SHP77 (cell line): ENCODE data around the gene GLT6D1.
A peak's percentile ranks its signal among the peaks of the same experiment; 100 is the strongest.

ENCODE experiments used
- DNase-seq, 2 experiments: peaks; one replicate each; lab custom pipeline; 2025; lab: John Stamatoyannopoulos, UW

The GLT6D1 gene

DNA sequence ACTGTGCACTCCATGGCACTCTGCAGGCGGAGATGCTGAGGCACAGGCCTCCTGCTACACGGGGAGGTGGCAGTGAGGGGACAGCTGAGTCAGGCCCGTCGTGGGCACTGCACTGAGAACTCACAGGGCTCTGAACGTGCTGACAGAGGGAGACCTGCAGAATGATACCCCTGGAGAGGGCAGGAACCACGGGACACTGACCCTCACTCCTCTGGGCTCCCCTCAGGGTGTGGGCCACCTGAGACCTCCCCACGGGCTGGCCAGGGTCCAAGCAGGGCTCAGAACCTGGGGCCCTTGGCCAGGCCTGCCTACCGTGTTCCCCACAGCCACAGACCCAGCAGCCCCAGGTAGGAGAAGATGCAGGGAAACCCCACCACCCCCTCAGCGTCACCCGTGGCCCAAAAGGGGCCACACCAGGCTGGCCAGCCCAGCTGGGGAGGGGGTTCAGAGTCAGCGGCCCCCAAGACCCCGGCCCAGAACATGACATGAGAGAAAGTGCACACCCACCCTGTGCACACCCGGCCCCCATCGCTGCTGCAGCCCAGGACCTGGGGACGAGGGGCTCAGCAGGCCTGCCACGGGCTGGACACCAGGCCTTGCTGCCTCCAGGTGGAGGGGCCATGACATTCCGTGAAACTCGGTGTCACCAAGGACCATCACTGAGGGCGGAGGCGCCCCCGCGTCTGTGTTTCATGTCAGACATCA is 30.9 kb downstream of the GLT6D1 start:
- DNase-seq: no peak

- no peak for DNase-seq
Measured at GRCh38 chr9:135607401-135608293, 31.7 kb downstream of the GLT6D1 start.

- no peak for DNase-seq
Measured at GRCh38 chr9:135606885-135607259, 32.5 kb downstream of the GLT6D1 start.

DNA sequence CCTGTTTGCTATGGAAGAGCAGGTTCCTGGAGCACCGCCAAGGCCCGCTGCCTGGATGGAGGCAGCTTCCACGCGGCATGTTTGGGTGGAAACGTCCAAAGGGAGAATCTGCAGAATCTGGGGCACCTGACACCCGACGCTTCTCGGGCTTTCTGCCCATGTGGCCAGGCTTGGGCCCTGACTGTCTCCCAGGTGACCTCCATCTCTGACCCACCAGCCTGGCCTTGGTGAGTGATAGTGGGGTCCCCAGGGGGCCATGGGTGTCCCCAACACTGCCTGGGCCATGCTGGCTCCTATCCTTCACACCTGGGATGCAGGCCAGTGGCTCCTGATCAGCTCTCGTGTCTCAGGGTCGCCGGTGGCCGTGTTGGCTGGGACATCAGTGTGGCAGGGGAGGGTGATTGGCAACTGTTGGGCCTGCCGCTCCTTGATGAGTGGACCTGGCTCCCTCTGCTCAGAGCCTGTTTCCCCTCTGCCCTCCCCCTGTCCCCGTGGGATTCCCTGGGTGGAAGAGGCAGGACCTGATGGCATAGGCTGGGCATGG is 34.0 kb downstream of the GLT6D1 start:
- no peak for DNase-seq

- no peak for DNase-seq
Measured at GRCh38 chr9:135604437-135605237, 34.7 kb downstream of the GLT6D1 start.

DNA sequence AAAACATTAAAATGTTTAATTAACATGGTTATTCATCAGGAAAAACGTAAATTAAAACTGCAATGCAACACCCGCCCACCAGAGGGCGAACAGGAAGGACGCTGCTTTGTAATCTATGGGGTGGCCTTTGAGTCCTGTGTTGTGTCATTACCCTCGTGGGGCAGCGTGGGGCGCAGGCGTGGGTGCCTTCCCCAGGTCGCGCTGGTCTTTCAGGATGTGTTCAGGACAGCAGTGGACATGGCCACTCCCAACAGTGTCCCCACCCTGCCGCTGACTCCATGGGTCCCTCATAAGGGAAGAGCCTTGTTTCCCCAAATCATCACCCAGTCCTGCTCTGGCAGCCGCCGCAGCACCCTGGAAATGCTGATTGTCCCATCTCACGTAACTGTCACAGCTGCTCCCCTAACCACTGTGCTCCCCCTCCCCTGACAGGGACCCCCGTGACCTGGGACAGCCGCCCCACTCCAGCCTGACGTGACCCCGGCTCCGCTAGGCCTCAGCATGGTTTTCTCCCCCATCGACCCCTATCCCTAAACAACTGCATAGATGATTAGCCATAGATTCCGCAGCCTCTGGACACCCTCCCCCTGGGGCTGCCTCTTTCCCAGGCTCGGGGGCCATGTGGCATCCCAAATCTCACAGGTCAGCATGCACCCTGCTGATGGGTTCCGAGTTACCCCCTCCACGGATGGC is 36.4 kb downstream of the GLT6D1 start:
- peak in 1 of 2 experiments; percentile 40 for DNase-seq

DNA sequence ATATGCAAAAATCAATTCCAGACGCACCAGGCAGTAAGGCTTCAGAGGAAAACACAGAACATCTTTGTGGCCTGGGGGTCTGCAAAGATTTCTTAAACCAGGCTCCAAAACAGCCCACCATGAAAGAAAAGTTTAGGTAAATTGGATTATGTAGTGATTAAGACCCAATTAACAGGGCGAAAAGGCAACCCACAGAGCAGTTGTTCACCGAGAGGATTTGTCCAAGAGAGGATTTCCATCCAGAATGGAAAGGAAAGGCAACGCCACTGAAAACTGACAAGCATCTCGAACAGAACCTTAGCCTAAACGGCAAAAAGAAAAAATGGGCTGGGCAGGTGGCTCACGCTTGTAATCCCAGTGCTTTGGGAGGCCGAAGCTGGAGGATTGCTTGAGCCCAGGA is 37.4 kb downstream of the GLT6D1 start:
- no peak for DNase-seq

- DNase-seq: no peak
Measured at GRCh38 chr9:135600296-135600817, 39.0 kb downstream of the GLT6D1 start.

- no peak for DNase-seq
Measured at GRCh38 chr9:135596211-135596610, 43.1 kb downstream of the GLT6D1 start.

GRCh38 chr9:135592625-135593024 is 46.7 kb downstream of the GLT6D1 start:
- DNase-seq: no peak

GRCh38 chr9:135592331-135592590 is 47.1 kb downstream of the GLT6D1 start:
- DNase-seq: no peak

GRCh38 chr9:135591506-135592330 is 47.6 kb downstream of the GLT6D1 start:
- DNase-seq: no peak

DNA sequence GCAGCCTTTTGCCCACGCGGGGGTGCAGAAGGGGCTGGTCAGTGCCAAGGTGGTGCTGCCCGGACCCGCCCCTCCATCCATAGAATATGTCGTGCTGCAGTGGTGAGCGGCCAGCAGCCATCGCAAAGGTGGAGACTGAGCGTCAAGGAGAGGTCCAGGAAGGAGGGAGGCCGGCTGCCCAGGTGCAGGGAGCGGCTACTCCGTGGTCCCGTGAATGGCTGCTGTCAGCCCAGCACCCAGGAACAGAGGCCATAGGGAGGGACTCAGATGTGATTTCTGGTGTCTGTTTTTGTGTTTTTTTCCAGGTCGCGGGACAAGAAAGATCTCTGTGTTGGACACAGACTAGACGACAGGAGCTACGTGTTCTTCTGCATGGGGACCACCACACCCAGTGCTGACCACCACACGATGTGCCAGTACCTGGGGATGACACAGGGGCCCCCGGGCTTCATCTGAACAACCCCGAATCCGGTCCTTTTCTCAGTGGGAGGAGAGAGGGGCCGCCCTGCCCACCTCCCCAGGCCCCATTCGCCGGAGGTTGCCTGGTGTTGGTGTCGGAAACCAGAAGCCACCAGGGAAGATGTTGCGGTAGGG is 48.8 kb downstream of the GLT6D1 start:
- DNase-seq: no peak

GRCh38 chr9:135589596-135590485 is 49.5 kb downstream of the GLT6D1 start:
- no peak for DNase-seq

- DNase-seq: no peak
Measured at GRCh38 chr9:135588886-135589595, 50.3 kb downstream of the GLT6D1 start.

DNA sequence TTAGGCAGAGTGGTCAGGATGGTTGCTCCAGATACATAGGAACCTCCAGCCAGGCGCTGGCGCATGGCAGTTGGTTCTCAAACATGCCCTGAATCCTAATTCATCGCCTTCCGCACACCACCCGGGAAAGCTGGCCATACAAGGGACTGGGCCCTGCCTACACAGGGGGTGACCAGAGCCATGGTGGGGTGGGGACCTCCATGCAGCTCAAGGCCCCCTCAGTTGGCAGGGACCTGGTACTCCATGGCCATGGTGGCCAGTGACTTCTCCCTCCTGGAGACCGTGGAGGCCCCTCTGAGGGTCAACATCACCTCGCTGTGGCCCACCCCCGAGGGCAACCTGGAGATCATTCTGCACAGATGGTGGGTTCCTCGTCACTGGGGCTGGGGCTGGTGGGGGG is 51.0 kb downstream of the GLT6D1 start:
- DNase-seq: no peak

GRCh38 chr9:135587658-135588057 is 51.7 kb downstream of the GLT6D1 start:
- DNase-seq: no peak

GRCh38 chr9:135586601-135587109 is 52.7 kb downstream of the GLT6D1 start:
- DNase-seq: no peak
